ENCODE results near the gene MGAT5. TPM values are rescaled to one million over a fixed set of nuclear protein-coding genes. Genes with fewer than 3 reads are reported as not detected.

MGAT5 gene
- total RNA-seq, 4 donors from 2014 or later: 47.4 to 56.4 (median 50.3) TPM

GRCh38 chr2:134282629-134283400 lies 28.9 kb downstream of the MGAT5 start:
- no peak for DNase-seq (ENCODE audit: extremely low spot score)
- Histone ChIP-seq H3K4me3 (no peak overlapping the region), H3K4me1 (peaks cover 0 to 21% (median 0%) of the 10 kb centered on the region in 4 donors), H3K36me3 (no peaks in the 10 kb centered on the region), H3K27me3 (no peaks in the 10 kb centered on the region), H3K27ac (replicated peaks in 1 of 4) (no peak overlapping the region), H3K9me3 (no peaks in the 10 kb centered on the region)
- 81% methylated on average over 4 of the region's 4 CpGs for WGBS
- intact Hi-C loops (cut with DNase I): no loop called here
- no peak for TF ChIP-seq POLR2A (IDR thresholded peaks at IDR 0.05; ENCODE audit: low read depth)
- no peak for TF ChIP-seq EP300 (IDR thresholded peaks at IDR 0.05)
- TF ChIP-seq POLR2AphosphoS5 (IDR thresholded peaks at IDR 0.05): no peak
- no peak for TF ChIP-seq CTCF (IDR thresholded peaks at IDR 0.05)

GRCh38 chr2:134283661-134284060 lies 29.8 kb downstream of the MGAT5 start:
- H3K36me3 ChIP-seq: no peaks in the 10 kb centered on the region
- intact Hi-C loops (cut with DNase I): no loop called here
- no peaks in the 10 kb centered on the region for H3K9me3 ChIP-seq
- H3K27me3 ChIP-seq: no peaks in the 10 kb centered on the region
- H3K27ac ChIP-seq (replicated peaks in 1 of 4): no peak overlapping the region
- H3K4me3 ChIP-seq: no peak overlapping the region
- peaks cover 0 to 19% (median 0%) of the 10 kb centered on the region in 4 donors for H3K4me1 ChIP-seq
- TF ChIP-seq POLR2AphosphoS5 (IDR thresholded peaks at IDR 0.05) (no peak), EP300 (IDR thresholded peaks at IDR 0.05) (no peak), CTCF (IDR thresholded peaks at IDR 0.05) (no peak), POLR2A (IDR thresholded peaks at IDR 0.05; ENCODE audit: low read depth) (no peak)
- 87% methylated on average over 5 of the region's 5 CpGs for WGBS
- no peak for DNase-seq (ENCODE audit: extremely low spot score)

GRCh38 chr2:134284119-134284670 lies 30.3 kb downstream of the MGAT5 start:
- 93% methylated on average over 1 of the region's 1 CpG for WGBS
- Histone ChIP-seq H3K27ac (replicated peaks in 1 of 4) (no peak overlapping the region), H3K4me1 (peaks cover 0 to 17% (median 0%) of the 10 kb centered on the region in 4 donors), H3K4me3 (no peak overlapping the region), H3K27me3 (no peaks in the 10 kb centered on the region), H3K36me3 (no peaks in the 10 kb centered on the region), H3K9me3 (no peaks in the 10 kb centered on the region)
- DNase-seq (ENCODE audit: extremely low spot score): no peak
- intact Hi-C loops (cut with DNase I): no loop called here
- TF ChIP-seq CTCF (IDR thresholded peaks at IDR 0.05) (no peak), POLR2A (IDR thresholded peaks at IDR 0.05; ENCODE audit: low read depth) (no peak), EP300 (IDR thresholded peaks at IDR 0.05) (no peak), POLR2AphosphoS5 (IDR thresholded peaks at IDR 0.05) (no peak)

GRCh38 chr2:134287323-134287722 lies 33.5 kb downstream of the MGAT5 start:
- 88% methylated on average over 2 of the region's 2 CpGs for WGBS
- no peak for DNase-seq (ENCODE audit: extremely low spot score)
- Histone ChIP-seq H3K4me1 (peaks cover 0 to 20% (median 2%) of the 10 kb centered on the region in 4 donors), H3K36me3 (no peaks in the 10 kb centered on the region), H3K27ac (replicated peaks in 1 of 4) (no peak overlapping the region), H3K4me3 (no peak overlapping the region), H3K9me3 (no peaks in the 10 kb centered on the region), H3K27me3 (no peaks in the 10 kb centered on the region)
- intact Hi-C loops (cut with DNase I): no loop called here
- TF ChIP-seq POLR2AphosphoS5 (IDR thresholded peaks at IDR 0.05): no peak
- TF ChIP-seq CTCF (IDR thresholded peaks at IDR 0.05): no peak
- no peak for TF ChIP-seq EP300 (IDR thresholded peaks at IDR 0.05)
- TF ChIP-seq POLR2A (IDR thresholded peaks at IDR 0.05; ENCODE audit: low read depth): no peak
